ENCODE results near the gene AQP7. TPM values are rescaled to one million over a fixed set of nuclear protein-coding genes. Genes with fewer than 3 reads are reported as not detected.

The AQP7 gene
- total and polyA plus RNA-seq, 7 donors = 0.33 to 14.6 (median 5.7) TPM; not detected in 1

GRCh38 chr9:33418090-33418489, 15.7 kb upstream of the AQP7 start:
- 42 to 80% methylated on average over 8 of the region's 8 CpGs for WGBS, 2 donors
- Histone ChIP-seq H3K4me3 (no peak overlapping the region), H3K36me3 (no peaks in the 10 kb centered on the region), H3K27ac (no peak overlapping the region), H3K4me1 (peaks cover 0 to 7% (median 4%) of the 10 kb centered on the region in 4 donors), H3K9me3 (no peaks in the 10 kb centered on the region), H3K27me3 (no peaks in the 10 kb centered on the region)
- intact Hi-C loops (cut with DNase I) = no loop called here
- TF ChIP-seq CTCF (IDR thresholded peaks at IDR 0.05) (no peak), POLR2AphosphoS5 (IDR thresholded peaks at IDR 0.05) (no peak), POLR2A (IDR thresholded peaks at IDR 0.05) (no peak), EP300 (IDR thresholded peaks at IDR 0.05) (no peak)
- DNase-seq = no peak

GRCh38 chr9:33416996-33417395, 14.6 kb upstream of the AQP7 start:
- Histone ChIP-seq H3K4me3 (no peak overlapping the region), H3K36me3 (no peaks in the 10 kb centered on the region), H3K27ac (no peak overlapping the region), H3K4me1 (peaks cover 0 to 7% (median 4%) of the 10 kb centered on the region in 4 donors), H3K9me3 (no peaks in the 10 kb centered on the region), H3K27me3 (no peaks in the 10 kb centered on the region)
- no peak for DNase-seq
- TF ChIP-seq POLR2A (IDR thresholded peaks at IDR 0.05) (no peak), CTCF (IDR thresholded peaks at IDR 0.05) (no peak), EP300 (IDR thresholded peaks at IDR 0.05) (no peak)
- 51 to 59% methylated on average over 5 of the region's 5 CpGs for WGBS, 2 donors
- intact Hi-C loops (cut with DNase I) = no loop called here

- Histone ChIP-seq H3K4me1 (peaks cover 0 to 7% (median 4%) of the 10 kb centered on the region in 4 donors), H3K36me3 (no peaks in the 10 kb centered on the region), H3K9me3 (no peaks in the 10 kb centered on the region), H3K4me3 (no peak overlapping the region), H3K27ac (no peak overlapping the region), H3K27me3 (no peaks in the 10 kb centered on the region)
- peak; percentile 75 for DNase-seq
- TF ChIP-seq POLR2AphosphoS5 (IDR thresholded peaks at IDR 0.05) (no peak), CTCF (IDR thresholded peaks at IDR 0.05) (peak; percentile 46 to 76 (median 69))
- WGBS, 2 donors = 5 to 22% methylated on average over 9 of the region's 9 CpGs
- intact Hi-C loops (cut with DNase I) = loop anchor here (1.0 kb wide), 1 partner anchor 40 kb away; no protein-coding TSS in a partner anchor
Measured at GRCh38 chr9:33415501-33416038, 13.2 kb upstream of the AQP7 start.

GRCh38 chr9:33414889-33415500, 12.6 kb upstream of the AQP7 start:
- H3K27ac ChIP-seq = no peak overlapping the region
- DNase-seq = no peak
- intact Hi-C loops (cut with DNase I) = loop anchor here (1.0 kb wide), 1 partner anchor 40 kb away; no protein-coding TSS in a partner anchor
- TF ChIP-seq POLR2AphosphoS5 (IDR thresholded peaks at IDR 0.05) = no peak
- TF ChIP-seq EP300 (IDR thresholded peaks at IDR 0.05) = no peak
- TF ChIP-seq CTCF (IDR thresholded peaks at IDR 0.05) = no peak
- TF ChIP-seq POLR2A (IDR thresholded peaks at IDR 0.05) = no peak
- H3K4me3 ChIP-seq = no peak overlapping the region
- 31 to 69% methylated on average over 13 of the region's 13 CpGs for WGBS, 2 donors
- no peaks in the 10 kb centered on the region for H3K36me3 ChIP-seq
- H3K27me3 ChIP-seq = no peaks in the 10 kb centered on the region
- H3K9me3 ChIP-seq = no peaks in the 10 kb centered on the region
- peaks cover 0 to 7% (median 4%) of the 10 kb centered on the region in 4 donors for H3K4me1 ChIP-seq
